ENCODE results near the gene PPP4R4.

PPP4R4 gene

GRCh38 chr14:94278731-94279130 is 104.6 kb downstream of the PPP4R4 start:
- no peak overlapping the region for H4K8ac ChIP-seq (ENCODE audit: low read depth, low read length)
- H3K27ac ChIP-seq (ENCODE audit: low read depth, low read length) = no peak overlapping the region
- no peak overlapping the region for H4K91ac ChIP-seq (ENCODE audit: low read depth, low read length)
- no CpG with 5 or more reads among the region's 2 CpGs for WGBS (ENCODE audit: extremely low coverage, insufficient coverage, insufficient read length)
- H3K9ac ChIP-seq (ENCODE audit: low read length) = no peak overlapping the region
- H2AFZ ChIP-seq (ENCODE audit: insufficient read depth, low read length, poor library complexity) = no peak overlapping the region
- H2BK5ac ChIP-seq (ENCODE audit: low read depth, low read length, poor library complexity) = no peak overlapping the region
- H3K79me2 ChIP-seq (ENCODE audit: control insufficient read depth, insufficient read depth, low read length, poor library complexity) = no peaks in the 10 kb centered on the region
- no peak for DNase-seq
- no peak overlapping the region for H2AK5ac ChIP-seq (ENCODE audit: low read length)
- no peaks in the 10 kb centered on the region for H3K36me3 ChIP-seq (ENCODE audit: control insufficient read depth in 1 of 2, insufficient read depth in 2 of 2, low read length in 2 of 2)
- no peaks in the 10 kb centered on the region for H3K9me3 ChIP-seq (ENCODE audit: insufficient read depth, low read depth, low read length)
- H2BK120ac ChIP-seq (ENCODE audit: insufficient read depth, low read length, poor library complexity) = no peak overlapping the region
- no peak overlapping the region for H3K4me2 ChIP-seq (ENCODE audit: low read length)
- no peaks in the 10 kb centered on the region for H3K4me1 ChIP-seq (ENCODE audit: control insufficient read depth in 1 of 2, insufficient read depth in 2 of 2, low read length in 2 of 2)
- no peak overlapping the region for H3K23ac ChIP-seq (ENCODE audit: low read length)
- H3K27me3 ChIP-seq (ENCODE audit: insufficient read depth, low read length) = no peaks in the 10 kb centered on the region
- H3K14ac ChIP-seq (ENCODE audit: low read length) = no peak overlapping the region
- H2BK12ac ChIP-seq (ENCODE audit: low read length) = no peak overlapping the region
- H3K4me3 ChIP-seq (ENCODE audit: low read depth, low read length) = no peak overlapping the region
- no peaks in the 10 kb centered on the region for H3K79me1 ChIP-seq (ENCODE audit: low read length)
- H3K4ac ChIP-seq (ENCODE audit: low read depth, low read length) = no peak overlapping the region
- H4K12ac ChIP-seq (ENCODE audit: low read depth, low read length) = no peak overlapping the region
- H3K18ac ChIP-seq (ENCODE audit: low read length) = no peak overlapping the region

DNA sequence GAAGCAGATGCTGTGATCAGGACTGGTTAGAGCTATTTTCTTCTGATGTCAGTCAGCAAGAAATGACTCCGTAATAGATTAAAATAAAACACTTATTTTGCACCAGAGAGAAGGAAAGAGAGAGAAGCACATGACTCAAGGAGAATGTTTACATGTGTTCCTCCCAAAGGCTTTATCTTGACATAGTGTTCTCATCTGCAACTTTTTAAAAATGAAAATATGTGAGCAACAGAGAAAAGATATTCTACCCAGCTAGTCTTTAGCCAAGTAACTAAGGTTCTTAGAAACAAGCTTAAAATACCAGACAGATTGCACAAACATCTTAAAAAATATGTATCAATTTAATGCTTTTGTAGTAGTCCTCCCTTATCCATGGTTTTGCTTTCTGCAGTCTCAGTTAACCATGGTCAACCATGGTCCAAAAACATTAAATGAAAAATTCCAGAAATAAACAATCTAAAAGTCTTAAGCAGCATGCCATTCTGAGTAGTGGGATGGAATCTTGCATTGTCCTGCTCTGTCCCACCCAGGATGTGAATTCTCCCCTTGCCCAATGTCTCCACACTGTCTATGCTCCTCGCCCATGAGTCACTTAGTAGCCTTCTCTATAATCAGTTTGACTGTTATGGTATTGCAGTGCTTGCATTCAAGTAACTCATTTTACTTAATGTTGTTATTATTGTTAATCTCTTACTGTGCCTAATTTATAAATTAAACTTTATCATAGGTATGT is 109.0 kb downstream of the PPP4R4 start:
- H3K14ac ChIP-seq (ENCODE audit: low read length) = no peak overlapping the region
- no peak overlapping the region for H4K12ac ChIP-seq (ENCODE audit: low read depth, low read length)
- peak; percentile 13 to 37 for DNase-seq
- H2AK5ac ChIP-seq (ENCODE audit: low read length) = no peak overlapping the region
- H3K79me1 ChIP-seq (ENCODE audit: low read length) = no peaks in the 10 kb centered on the region
- H2BK5ac ChIP-seq (ENCODE audit: low read depth, low read length, poor library complexity) = no peak overlapping the region
- no peaks in the 10 kb centered on the region for H3K27me3 ChIP-seq (ENCODE audit: insufficient read depth, low read length)
- no peak overlapping the region for H3K4ac ChIP-seq (ENCODE audit: low read depth, low read length)
- H3K9ac ChIP-seq (ENCODE audit: low read length) = no peak overlapping the region
- no peak overlapping the region for H3K4me3 ChIP-seq (ENCODE audit: low read depth, low read length)
- no peaks in the 10 kb centered on the region for H3K9me3 ChIP-seq (ENCODE audit: insufficient read depth, low read depth, low read length)
- H4K91ac ChIP-seq (ENCODE audit: low read depth, low read length) = no peak overlapping the region
- no CpG with 5 or more reads among the region's 2 CpGs for WGBS (ENCODE audit: extremely low coverage, insufficient coverage, insufficient read length)
- no peak overlapping the region for H2BK120ac ChIP-seq (ENCODE audit: insufficient read depth, low read length, poor library complexity)
- no peak overlapping the region for H2AFZ ChIP-seq (ENCODE audit: insufficient read depth, low read length, poor library complexity)
- H3K79me2 ChIP-seq (ENCODE audit: control insufficient read depth, insufficient read depth, low read length, poor library complexity) = no peaks in the 10 kb centered on the region
- no peaks in the 10 kb centered on the region for H3K4me1 ChIP-seq (ENCODE audit: control insufficient read depth in 1 of 2, insufficient read depth in 2 of 2, low read length in 2 of 2)
- H4K8ac ChIP-seq (ENCODE audit: low read depth, low read length) = no peak overlapping the region
- H3K4me2 ChIP-seq (ENCODE audit: low read length) = no peak overlapping the region
- H3K23ac ChIP-seq (ENCODE audit: low read length) = no peak overlapping the region
- H3K27ac ChIP-seq (ENCODE audit: low read depth, low read length) = no peak overlapping the region
- no peaks in the 10 kb centered on the region for H3K36me3 ChIP-seq (ENCODE audit: control insufficient read depth in 1 of 2, insufficient read depth in 2 of 2, low read length in 2 of 2)
- H3K18ac ChIP-seq (ENCODE audit: low read length) = no peak overlapping the region
- no peak overlapping the region for H2BK12ac ChIP-seq (ENCODE audit: low read length)

- Histone ChIP-seq H3K4me2 (ENCODE audit: low read length) (no peak overlapping the region), H2AFZ (ENCODE audit: insufficient read depth, low read length, poor library complexity) (no peak overlapping the region), H3K14ac (ENCODE audit: low read length) (no peak overlapping the region), H3K18ac (ENCODE audit: low read length) (no peak overlapping the region), H3K9ac (ENCODE audit: low read length) (no peak overlapping the region), H3K4me3 (ENCODE audit: low read depth, low read length) (no peak overlapping the region), H2BK5ac (ENCODE audit: low read depth, low read length, poor library complexity) (no peak overlapping the region), H3K79me2 (ENCODE audit: control insufficient read depth, insufficient read depth, low read length, poor library complexity) (no peaks in the 10 kb centered on the region), H2AK5ac (ENCODE audit: low read length) (no peak overlapping the region), H3K9me3 (ENCODE audit: insufficient read depth, low read depth, low read length) (no peaks in the 10 kb centered on the region), H4K12ac (ENCODE audit: low read depth, low read length) (no peak overlapping the region), H3K79me1 (ENCODE audit: low read length) (no peaks in the 10 kb centered on the region), H2BK120ac (ENCODE audit: insufficient read depth, low read length, poor library complexity) (no peak overlapping the region), H4K8ac (ENCODE audit: low read depth, low read length) (no peak overlapping the region), H2BK12ac (ENCODE audit: low read length) (no peak overlapping the region), H3K27ac (ENCODE audit: low read depth, low read length) (no peak overlapping the region), H3K23ac (ENCODE audit: low read length) (no peak overlapping the region), H3K27me3 (ENCODE audit: insufficient read depth, low read length) (no peaks in the 10 kb centered on the region), H3K4me1 (ENCODE audit: control insufficient read depth in 1 of 2, insufficient read depth in 2 of 2, low read length in 2 of 2) (no peaks in the 10 kb centered on the region), H3K36me3 (ENCODE audit: control insufficient read depth in 1 of 2, insufficient read depth in 2 of 2, low read length in 2 of 2) (no peaks in the 10 kb centered on the region), H3K4ac (ENCODE audit: low read depth, low read length) (no peak overlapping the region), H4K91ac (ENCODE audit: low read depth, low read length) (no peak overlapping the region)
- DNase-seq = no peak
- WGBS (ENCODE audit: extremely low coverage, insufficient coverage, insufficient read length) = no CpG with 5 or more reads among the region's 2 CpGs
These were observed 110.1 kb downstream of the PPP4R4 start for GRCh38 chr14:94284221-94284620.

GRCh38 chr14:94285158-94285557 is 111.0 kb downstream of the PPP4R4 start:
- no peak for DNase-seq
- Histone ChIP-seq H3K79me1 (ENCODE audit: low read length) (no peaks in the 10 kb centered on the region), H2AFZ (ENCODE audit: insufficient read depth, low read length, poor library complexity) (no peak overlapping the region), H3K9me3 (ENCODE audit: insufficient read depth, low read depth, low read length) (no peaks in the 10 kb centered on the region), H2BK5ac (ENCODE audit: low read depth, low read length, poor library complexity) (no peak overlapping the region), H3K27ac (ENCODE audit: low read depth, low read length) (no peak overlapping the region), H3K4ac (ENCODE audit: low read depth, low read length) (no peak overlapping the region), H3K18ac (ENCODE audit: low read length) (no peak overlapping the region), H2BK12ac (ENCODE audit: low read length) (no peak overlapping the region), H2BK120ac (ENCODE audit: insufficient read depth, low read length, poor library complexity) (no peak overlapping the region), H3K27me3 (ENCODE audit: insufficient read depth, low read length) (no peaks in the 10 kb centered on the region), H3K4me1 (ENCODE audit: control insufficient read depth in 1 of 2, insufficient read depth in 2 of 2, low read length in 2 of 2) (no peaks in the 10 kb centered on the region), H3K23ac (ENCODE audit: low read length) (no peak overlapping the region), H2AK5ac (ENCODE audit: low read length) (no peak overlapping the region), H3K9ac (ENCODE audit: low read length) (no peak overlapping the region), H3K4me2 (ENCODE audit: low read length) (no peak overlapping the region), H4K12ac (ENCODE audit: low read depth, low read length) (no peak overlapping the region), H3K4me3 (ENCODE audit: low read depth, low read length) (no peak overlapping the region), H3K36me3 (ENCODE audit: control insufficient read depth in 1 of 2, insufficient read depth in 2 of 2, low read length in 2 of 2) (no peaks in the 10 kb centered on the region), H4K91ac (ENCODE audit: low read depth, low read length) (no peak overlapping the region), H4K8ac (ENCODE audit: low read depth, low read length) (no peak overlapping the region), H3K79me2 (ENCODE audit: control insufficient read depth, insufficient read depth, low read length, poor library complexity) (no peaks in the 10 kb centered on the region), H3K14ac (ENCODE audit: low read length) (no peak overlapping the region)
